Left renal cortex interstitium (tissue), 4 donors: ENCODE results near the gene MAPK10. TPM values are rescaled to one million over a fixed set of nuclear protein-coding genes. Genes with fewer than 3 reads are reported as not detected.
"Not testable (repeated sequence)": the region's sequence is repeated elsewhere in the genome, so short reads cannot be mapped to it uniquely, and the experiment has no call there.

Source experiments
- DNase-seq, 4 donors: peaks; one replicate each; pipeline ENCODE4 v3.0.0-alpha.2; 2013; ENCODE audit warnings: low read depth in 4 of 4, low spot score in 2 of 4, missing footprints in 1 of 4
- polyA plus RNA-seq, 4 donors: library from polyadenylated mRNA; unstranded; fragments of 120-200 nt; gene quantifications; one replicate each; pipeline ENCODE4 v1.2.1, GENCODE V29; 2013; ENCODE audit not compliant: insufficient read length in 4 of 4

MAPK10 gene
- polyA plus RNA-seq, 4 donors: 52.2 to 86.3 (median 65.3) TPM

DNA sequence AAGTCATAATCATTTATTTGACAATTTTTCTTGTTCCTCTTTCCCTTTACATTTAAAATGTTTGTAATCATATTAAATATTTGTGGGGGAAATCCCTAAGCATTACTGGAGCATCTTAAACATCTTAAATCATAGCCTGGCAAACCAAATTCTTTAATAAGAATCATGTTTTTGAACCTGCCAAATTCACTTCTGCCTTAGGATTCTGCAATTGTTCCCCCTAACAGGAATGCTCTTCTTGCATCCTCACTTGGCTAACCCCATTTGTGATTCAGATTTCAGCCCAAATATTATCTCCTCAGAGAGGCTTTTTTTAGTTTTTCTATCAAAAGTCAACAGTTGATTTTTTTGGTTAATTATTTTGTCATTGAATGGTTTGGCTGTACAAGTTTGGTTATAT lies 241.1 kb downstream of the MAPK10 start:
- no peak for DNase-seq

DNA sequence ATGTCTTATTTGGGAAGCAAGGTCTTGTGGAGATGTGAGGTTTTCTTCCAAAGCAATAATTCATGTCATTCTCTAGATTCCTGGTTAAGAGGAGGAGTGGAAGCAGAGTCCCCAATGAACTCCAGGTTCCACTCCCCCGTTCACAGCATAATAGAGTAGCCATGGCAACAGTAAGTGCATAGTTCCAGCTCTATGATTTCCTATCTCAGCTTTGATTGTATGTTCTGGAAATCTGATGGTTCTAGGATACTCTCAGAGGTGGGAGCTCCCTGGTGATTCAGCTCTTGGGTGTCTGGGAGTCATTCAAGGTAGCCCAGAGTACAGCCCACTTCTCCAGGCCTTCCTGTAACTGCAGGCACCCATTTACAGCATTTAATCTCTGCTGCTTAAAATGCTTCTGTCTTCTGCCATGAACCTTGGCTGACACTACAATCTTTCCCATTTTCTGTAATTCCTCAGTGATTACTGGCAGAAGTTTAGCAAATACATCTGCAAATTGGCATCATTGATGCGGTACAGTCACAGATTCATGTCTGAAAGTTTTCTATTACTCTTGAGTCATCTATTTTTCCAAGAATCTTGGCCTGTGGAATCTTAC lies 242.0 kb downstream of the MAPK10 start:
- peak in 1 of 4 donors; percentile 10 for DNase-seq

DNA sequence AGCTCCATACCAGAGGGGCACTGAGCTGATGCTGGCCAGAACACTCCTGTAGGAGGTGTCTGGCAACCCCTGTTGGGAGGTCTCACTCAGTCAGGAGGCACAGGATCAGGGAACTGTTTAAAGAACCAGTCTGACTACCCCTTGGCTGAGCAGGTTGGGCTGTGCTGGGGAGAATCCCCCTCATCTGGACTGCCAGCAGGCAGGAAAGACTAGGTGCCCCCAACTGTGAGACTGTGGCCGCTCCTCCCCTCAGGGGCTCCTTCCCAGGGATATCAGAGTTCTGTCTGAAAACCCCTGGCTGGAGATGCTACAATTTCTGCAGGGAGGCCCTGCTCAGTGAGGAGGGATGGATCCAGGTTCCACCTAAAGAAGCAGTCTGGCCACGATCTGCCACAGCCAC lies 245.3 kb downstream of the MAPK10 start:
- DNase-seq: no peak

DNA sequence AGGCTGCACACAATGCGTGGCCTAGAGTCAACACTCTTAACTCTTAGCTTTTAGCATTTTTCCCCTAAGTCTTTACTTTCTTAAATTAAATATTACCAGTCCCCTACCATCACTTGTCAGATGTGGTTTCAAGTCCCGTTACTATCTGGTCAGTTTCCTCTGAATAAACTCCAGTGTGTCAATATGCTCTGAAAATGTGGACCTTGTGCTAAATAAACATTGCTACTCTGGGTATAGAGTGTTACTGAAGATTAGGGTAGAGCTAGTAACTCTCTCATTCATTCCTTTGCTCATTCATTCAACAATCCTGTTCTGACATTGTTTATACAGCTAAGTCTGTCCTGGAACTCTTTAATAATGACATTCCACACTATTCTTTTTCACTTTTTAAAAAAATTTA lies 251.0 kb downstream of the MAPK10 start:
- no peak for DNase-seq

DNA sequence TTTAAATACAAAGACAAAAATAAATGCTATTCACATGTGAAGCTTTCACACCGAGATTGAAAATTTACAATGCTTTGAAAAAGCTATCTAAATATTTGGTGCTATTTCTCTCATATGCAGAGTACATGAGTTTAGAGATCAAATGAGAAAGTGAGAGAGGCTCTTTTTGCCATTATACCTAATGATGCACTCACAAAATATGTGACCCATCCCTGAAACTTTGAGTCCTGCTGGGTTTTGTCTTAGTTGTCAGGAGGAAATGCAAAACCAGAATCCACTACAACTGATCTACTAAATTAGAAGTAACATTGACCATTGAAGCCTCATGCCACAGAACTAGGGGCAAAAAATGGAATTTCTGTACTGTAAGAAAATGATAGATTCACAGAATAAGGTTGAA lies 251.7 kb downstream of the MAPK10 start:
- no peak for DNase-seq

DNA sequence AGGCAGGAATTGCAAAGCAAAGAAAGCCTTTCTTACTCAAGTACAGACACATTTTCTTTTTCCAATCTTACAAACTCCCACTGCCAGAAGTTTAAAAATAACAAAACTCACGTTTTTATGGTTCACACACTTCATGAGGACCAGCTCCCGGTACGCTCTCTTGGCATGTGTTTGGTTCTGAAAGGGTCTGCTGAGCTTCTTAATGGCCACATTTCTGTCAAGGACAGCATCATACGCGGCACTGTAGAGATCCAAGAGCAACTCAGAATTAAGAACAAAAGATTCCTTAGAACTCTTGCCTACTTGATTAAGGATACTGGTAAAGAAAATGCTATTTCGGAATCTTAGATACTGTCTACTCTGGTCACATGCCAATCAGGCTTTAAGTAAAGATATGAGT lies 252.7 kb downstream of the MAPK10 start:
- DNase-seq: no peak

DNA sequence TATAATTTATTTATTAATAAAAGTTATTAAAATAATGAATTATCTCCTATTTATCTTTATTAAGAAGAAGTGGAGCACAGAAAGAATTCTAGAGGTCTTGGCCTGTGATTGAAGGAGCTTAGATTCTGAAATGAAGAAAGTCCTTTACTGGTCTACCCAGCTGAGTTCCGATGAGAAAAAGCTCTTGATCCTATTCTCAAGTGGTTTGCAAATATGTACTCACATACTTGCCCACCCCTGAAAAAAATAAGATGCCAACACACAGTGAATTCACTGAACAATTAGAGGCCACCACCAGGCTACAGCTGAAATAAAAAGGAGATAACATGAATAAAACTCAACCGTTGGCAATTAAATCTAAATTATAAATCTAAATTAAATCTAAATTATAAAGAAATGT lies 253.4 kb downstream of the MAPK10 start:
- no peak for DNase-seq

DNA sequence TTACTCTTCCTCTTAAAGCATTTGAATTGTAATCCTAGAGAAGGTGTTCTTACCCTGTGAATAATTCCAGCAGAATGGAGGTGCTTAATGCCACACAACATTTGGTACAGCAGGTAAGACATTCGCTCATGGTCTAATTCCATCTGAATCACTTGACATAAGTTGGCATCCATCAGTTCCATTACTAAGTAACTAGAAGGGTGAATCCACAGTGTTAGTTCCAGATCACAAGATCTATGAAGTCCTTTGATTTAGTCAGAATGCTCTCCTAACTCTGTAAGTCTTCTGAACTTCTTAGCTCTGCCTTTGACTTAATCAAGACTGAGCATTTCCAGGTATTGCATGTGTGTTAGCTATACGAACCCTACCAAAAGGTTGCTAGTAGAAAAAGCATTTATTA lies 258.0 kb downstream of the MAPK10 start:
- DNase-seq: no peak

DNA sequence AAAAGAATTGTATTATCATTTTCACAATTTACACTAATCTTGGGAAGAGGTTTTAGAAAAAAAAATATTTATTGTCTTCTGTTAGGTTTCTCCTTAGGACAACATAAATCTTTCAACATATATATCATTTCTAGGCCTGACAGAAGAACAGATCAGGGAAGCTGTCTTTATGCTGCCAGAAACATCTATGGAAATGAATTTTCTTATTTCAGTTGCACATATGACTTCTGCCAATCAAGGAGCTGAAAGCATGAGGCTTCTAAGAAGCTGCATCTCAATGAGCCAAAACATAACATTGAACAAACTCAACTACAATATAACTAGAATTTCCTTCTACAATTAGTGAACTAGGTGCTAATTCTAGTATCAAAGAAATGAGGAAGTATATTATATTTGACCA lies 258.4 kb downstream of the MAPK10 start:
- no peak for DNase-seq

DNA sequence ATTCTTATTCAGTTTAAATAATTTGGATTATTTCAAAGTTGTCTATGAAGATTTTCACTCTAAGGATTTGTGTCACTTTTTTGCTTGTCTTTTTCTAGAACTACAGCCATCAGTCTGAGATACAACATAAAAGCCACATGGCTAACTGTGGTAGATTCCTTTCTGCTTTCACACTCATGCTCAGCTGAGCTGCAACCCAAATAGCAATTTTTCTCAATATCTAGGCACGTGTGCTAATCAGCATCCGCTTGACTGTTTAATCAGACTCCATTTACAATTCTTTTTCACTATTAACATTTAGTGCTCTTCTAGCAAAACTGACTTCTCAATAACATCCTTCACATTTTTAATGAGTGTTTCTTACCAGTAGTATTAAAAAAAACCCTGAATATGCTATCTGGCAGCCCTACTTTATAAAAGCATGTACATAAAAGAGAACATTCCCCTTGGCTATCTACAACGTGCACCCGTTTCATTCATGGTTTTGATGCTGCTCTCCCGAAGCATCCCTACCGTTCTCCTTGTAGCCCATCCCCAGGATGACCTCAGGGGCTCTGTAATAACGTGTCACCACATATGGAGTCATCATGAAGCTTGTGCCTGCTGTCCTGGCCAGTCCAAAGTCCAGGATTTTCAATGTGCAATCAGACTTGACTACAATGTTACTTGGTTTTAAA lies 259.2 kb downstream of the MAPK10 start:
- no peak for DNase-seq

DNA sequence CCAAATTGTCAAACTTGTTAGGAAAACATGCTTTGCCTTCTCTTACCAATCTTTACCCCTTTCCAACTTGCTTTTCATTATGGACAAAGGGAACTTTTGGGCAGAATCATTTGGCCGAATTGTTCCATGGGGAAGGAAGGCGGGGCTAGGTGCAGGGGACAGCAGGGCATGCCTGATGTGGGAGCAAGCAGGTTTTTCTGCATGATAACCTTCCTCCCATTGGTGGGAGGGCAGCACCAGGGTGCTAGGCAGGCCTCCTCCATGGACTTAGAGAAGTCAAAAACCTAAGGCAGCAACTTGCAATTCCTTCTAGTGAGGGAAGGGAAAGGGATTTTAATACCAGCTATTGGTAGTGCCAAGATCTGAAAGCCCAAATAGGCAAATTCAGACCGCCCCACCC lies 260.5 kb downstream of the MAPK10 start:
- DNase-seq: no peak

DNA sequence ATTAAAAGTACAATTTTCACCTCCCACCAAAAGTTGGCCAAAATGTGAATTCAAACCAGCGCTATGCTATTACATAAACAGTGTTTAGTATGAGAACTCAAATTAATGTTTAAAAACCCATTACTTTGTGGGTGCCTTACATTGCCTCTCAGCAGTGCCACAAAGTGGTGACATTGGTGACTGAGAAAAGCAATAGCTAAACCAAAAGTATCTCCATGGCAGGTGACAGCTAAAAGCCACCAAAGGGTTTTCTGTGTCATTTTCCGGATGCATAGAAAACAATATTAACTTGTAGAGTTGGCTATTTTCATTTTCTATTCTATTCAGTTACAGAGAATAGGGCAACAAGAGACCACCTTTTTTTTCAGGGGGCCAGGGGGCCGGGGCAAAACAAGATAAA lies 261.2 kb downstream of the MAPK10 start:
- DNase-seq: no peak

DNA sequence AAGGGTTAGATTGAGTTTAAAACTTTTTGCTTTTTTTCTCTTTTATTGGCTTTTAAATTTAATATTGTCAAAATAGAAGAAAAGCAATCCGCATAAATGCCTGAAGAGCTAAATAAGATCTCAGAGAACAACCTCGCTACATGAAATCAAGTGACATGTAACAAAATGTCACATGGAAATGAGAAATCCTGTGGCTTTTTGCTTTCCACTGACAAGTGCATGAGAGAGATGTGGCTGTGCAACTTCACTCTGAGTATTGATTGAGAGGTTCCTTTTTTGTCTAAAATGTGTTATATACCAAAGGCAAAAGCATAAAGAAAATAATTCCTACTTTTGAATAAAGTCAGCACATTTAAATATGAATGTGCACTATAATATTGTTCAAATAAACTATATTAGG lies 263.5 kb downstream of the MAPK10 start:
- DNase-seq: no peak

DNA sequence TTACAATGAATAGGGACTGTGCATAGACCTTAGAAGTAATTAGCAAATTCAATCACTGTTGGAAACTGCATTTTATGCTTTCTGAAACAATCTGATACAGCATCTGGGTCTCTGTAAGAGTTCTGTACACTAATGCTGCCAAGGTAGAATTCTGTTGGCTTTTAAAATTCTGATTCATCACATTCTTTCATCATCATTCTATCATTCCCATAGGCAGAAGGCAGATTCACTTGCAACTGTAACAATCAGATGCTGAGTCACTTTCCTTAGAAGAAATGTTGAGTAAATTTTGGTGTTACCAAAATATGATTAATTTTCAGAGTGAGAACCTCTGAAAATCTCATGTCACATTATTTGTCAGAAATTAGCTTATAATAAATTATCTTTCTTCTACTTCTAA lies 267.2 kb downstream of the MAPK10 start:
- DNase-seq: no peak

DNA sequence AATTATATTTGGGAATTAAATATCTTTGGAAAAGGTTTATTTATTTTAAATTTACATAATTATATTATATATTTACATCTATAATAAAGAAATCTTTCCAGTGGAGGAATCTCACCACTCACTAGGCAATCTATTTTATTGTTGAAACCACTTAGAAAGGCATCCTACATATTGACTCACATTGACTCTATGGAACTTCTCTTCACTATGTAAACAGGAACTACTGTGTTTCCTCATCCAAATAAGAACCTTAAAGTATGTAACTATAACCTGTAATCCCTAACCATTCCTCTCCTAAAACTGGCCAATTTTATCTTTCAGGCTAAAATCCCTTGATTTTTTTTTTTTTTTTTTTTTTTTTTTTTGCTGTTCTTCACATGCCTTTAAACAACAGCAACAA lies 268.7 kb downstream of the MAPK10 start:
- DNase-seq: no peak

DNA sequence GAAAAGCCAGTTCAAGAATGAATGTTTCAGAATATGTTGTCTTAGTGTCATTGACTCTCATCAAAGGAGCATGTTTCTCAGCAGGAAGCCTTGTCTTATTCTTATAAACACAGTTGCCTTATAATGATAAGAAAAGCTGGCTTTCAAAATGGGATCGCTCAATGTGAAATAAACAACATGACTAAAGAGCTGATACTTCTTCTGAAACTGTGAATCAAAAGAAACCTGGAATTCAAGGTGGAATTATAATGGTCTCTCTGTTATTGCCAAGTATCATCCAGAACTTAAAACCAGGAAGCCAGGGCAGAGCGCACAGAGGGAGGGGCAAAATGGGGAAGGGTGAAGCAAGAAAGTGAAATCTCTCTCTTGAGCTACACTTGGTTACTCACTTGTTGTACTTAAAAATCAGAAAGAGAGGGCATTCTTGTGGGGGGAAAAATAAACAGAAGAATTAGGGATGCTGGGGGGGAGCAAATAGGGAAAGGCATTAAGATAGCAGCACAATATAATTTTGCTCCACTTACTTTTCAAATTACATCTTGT lies 270.0 kb downstream of the MAPK10 start:
- no peak for DNase-seq

DNA sequence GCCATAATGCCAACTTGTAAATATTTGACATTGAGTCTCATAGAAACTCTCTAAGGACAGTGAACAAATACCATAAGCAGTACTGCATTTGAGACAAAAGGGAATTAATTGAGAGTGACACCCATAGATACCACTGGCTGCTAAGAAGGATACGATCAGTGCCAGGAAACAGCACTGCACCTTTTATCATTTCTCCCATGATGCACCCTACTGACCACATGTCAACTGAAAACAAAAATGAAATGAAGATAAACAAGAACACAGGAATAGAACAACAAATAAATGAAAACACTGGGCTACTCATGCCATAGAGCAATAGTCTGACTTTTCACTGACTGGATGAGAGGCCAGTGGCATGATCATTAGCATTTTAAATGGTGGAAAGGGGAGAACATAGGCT lies 270.8 kb downstream of the MAPK10 start:
- DNase-seq: no peak

DNA sequence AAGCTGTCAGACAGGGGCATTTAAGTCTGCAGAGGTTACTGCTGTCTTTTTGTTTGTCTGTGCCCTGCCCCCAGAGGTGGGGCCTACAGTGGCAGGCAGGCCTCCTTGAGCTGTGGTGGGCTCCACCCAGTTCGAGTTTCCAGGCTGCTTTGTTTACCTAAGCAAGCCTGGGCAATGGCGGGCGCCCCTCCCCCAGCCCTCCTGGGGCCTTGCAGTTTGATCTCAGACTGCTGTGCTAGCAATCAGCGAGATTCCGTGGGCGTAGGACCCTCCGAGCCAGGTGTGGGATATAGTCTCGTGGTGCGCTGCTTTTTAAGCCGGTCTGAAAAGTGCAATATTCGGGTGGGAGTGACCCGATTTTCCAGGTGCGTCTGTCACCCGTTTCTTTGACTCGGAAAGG lies 284.1 kb downstream of the MAPK10 start:
- not testable (repeated sequence) for DNase-seq

DNA sequence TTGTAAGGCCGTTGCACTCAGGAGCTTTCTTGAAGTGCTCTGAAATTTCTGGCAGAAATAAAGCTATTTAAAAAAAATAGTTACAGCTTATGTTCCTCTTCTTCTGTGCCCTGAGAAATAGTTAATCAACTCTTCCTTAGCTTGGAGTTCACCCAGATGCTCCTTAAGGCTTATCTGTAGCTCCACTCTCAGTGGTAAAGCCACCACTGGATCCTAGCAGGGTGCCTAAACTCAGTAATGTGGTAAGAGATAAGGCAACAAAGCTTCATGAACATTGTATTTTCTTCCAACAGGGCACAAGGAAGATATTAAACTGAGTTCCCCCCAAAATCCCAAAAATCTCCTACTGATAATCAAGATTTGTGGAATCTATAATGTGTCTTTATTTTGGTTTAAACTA lies 299.5 kb downstream of the MAPK10 start:
- no peak for DNase-seq

DNA sequence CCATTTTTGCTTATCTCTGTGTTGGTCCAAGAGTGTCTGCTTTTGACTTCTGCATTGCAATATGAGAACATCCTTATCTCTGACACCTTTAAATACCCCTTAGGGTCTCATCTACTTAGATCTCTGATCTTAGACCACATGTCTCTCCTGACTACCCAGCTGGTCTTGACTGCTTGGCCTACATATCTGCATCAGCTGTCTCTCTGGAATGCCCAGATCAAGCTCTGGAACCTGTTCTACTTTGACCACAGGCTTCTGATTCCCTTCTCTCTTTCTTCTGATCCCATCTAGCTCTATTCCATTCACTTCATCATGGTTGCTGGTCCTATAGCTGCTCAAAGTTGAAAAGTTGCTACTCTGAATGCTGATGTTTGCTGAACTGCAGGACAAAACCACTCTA lies 301.2 kb downstream of the MAPK10 start:
- no peak for DNase-seq

DNA sequence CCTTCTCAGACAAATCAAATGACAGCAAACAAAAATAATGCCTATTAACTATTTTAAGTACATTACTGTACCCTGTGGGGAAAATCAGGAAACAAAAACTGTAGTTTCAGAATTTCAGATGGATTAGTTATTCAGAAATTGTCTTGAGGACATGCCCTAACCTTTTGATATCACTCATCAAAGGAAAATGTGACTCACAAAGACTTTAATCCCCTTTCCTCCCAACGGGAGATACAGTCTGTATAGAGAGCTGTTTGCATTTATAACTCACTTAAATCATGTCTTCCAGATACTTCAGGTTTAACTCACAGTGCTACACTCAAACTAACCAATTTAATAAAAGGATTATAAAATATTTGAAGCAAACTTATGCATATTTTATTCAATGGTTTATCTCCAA lies 304.0 kb downstream of the MAPK10 start:
- DNase-seq: no peak

DNA sequence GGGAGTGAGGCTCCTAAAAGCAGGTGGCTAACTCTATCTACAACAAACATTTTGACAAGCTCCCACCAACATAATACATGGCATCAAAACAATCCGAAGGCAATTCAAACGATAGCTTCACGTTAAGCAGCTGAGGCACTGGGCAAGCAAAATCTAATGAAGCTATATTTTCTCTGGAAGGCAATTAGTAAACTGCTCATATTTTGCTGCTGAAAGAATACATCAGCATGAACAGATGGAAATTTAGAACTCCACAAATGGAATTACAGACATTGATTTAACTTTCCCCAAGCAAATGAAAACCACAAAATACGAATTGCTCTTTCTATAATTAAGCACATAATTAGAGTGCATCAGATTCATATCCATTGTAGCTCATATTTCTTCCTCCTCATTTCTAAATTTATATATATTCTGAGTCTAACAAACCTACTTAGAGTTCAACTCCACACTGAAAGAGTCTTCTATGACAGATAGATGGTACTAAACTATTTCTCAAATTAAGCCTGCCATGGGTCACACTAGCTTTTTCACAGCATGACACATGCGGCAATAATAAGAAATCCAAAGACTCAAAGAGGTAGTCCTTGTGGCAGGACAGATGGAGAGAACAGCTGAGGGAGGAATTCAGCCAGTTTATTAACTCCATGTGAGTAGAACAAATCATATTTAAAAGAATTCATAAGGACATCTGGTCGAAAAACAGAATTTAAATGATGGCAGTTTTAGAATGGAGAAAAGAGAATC lies 305.4 kb downstream of the MAPK10 start:
- DNase-seq: no peak
